NK-92 treated with Interleukin-12 subunit alpha and Interleukin-12 subunit beta, amount 100 ng/mL, for 24 hours (cell line): Measurements from ENCODE around the gene DNAI4.
A peak's percentile ranks its signal among the peaks of the same experiment; 100 is the strongest.
"Not testable (repeated sequence)": the region's sequence is repeated elsewhere in the genome, so short reads cannot be mapped to it uniquely, and the experiment has no call there.

Experiments
- DNase-seq: peaks from one replicate; lab custom pipeline; 2025; lab: John Stamatoyannopoulos, UW

DNAI4 gene, protein sequence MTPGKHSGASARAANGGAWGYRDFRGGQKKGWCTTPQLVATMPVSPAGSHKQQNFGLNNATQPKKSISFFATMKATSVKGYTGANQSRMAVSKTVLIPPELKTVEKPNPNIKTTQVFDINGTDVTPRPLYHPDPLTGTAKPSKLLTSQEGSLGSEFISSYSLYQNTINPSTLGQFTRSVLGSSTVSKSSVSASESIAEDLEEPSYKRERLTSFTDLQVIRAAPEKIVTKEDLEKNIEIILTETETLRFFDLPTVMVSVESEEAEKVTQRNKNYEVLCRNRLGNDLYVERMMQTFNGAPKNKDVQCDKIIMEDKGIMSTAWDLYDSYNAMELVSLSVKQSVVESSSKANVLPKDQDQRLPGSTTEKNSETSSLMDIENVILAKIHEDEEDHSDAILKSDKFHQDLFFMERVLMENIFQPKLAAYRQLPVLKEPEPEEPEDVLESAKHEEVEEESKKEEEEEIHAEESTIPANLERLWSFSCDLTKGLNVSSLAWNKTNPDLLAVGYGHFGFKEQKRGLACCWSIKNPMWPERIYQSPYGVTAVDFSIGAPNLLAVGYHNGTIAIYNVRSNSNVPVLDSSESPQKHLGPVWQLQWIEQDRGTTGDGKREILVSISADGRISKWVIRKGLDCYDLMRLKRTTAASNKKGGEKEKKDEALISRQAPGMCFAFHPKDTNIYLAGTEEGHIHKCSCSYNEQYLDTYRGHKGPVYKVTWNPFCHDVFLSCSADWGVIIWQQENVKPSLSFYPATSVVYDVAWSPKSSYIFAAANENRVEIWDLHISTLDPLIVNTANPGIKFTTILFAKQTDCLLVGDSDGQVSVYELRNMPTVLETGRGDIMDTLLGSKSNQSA

DNA sequence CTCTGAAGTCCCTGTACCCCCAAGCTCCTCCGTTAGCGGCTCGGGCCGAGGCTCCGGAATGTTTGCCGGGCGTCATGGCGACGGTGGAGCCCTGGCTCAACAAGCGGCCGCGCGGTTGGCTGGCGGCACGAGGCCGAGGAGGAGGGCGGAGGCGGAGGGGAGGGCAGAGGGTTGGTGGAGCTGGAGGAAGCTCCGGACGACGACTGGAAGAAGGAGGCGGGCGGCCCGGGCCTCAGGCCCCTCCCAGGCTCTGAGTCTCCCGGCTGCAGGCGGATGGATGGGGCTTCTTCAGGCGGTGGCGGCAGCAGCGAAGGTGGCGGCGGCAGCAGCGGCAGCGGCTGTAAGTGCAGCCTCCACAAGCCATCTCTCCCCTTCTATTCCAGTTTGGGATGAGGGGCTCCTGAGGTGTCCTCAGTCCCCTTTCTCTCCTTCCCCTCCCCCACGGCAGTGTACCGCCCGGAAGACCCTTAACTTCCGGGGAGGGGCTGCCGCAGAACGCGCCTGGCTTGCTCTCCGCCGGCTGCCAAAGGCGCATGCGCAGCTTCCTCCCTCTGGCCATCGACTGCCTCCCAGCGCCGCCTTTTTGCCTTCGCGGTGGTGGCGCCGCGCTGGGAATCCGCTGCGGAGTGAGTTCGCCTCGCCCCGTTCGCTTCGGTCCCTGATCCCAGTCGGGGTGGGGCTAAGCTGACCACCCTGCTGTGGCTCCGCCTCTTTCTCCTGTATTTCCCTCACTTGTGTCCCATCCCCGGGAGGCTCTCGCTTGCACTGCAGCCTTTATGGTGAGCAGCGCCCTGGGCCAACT lies at the start of gene DNAI4, which contains the start of gene MIER1:
TSS of gene DNAI4 (minus strand) at position 101 of the 802 bp plus-strand sequence. CDS start at position 76, 25 bp downstream.
TSS of gene MIER1 (plus strand) at position 235 of the 802 bp plus-strand sequence. CDS start at position 274, 39 bp downstream.
- peak; percentile 95 for DNase-seq

DNA sequence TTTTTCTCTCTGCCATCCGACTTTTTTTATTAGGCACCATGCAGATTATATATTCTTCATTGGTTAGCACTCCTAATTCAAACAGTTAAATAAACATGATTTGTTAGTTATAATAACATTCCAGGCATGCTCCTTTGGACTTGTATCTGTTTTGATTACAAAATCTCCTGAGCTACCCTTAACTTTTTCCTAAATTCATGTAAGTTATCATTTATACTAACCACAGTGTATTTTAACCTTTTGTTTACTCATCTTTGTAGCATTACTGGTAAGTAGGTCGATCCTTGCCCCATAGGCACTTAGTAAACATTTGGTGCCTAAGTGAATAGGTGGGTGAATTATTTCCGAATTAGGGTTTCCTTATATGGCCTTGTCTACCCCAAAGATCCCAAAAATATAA lies 43.9 kb upstream of the DNAI4 start:
- no peak for DNase-seq

DNA sequence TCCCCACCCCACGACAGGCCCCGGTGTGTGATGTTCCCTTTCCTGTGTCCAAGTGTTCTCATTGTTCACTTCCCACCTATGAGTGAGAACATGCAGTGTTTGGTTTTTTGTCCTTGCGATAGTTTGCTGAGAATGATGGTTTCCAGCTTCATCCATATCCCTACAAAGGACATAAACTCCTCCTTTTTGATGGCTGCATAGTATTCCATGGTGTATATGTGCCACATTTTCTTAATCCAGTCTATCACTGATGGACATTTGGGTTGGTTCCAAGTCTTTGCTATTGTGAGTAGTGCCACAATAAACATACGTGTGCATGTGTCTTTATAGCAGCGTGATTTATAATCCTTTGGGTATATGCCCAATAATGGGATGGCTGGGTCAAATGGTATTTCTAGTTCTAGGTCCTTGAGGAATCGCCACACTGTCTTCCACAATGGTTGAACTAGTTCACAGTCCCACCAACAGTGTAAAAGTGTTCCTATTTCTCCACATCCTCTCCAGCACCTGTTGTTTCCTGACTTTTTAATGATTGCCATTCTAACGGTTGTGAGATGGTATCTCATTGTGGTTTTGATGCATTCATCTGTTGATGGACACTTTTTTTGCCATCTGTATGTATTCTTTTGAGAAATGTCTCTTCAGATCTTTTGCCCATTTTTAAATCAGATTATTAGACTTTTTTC lies 41.7 kb upstream of the DNAI4 start:
- not testable (repeated sequence) for DNase-seq

DNA sequence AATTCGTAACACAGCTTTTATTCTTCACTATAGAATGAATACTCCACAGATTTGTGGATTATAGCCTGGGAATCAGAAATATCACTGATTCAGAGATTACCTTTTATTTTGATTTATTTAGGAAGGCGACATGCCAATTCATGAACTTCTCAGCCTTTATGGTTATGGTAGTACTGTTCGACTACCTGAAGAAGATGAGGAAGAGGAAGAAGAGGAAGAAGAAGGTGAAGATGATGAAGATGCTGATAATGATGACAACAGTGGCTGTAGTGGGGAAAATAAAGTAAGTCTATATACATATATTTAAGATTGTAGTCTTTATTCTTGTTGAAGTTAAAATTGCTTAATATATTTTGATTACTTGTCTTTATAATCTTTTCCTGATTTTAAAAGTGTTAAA lies 33.3 kb upstream of the DNAI4 start:
- DNase-seq: no peak

DNA sequence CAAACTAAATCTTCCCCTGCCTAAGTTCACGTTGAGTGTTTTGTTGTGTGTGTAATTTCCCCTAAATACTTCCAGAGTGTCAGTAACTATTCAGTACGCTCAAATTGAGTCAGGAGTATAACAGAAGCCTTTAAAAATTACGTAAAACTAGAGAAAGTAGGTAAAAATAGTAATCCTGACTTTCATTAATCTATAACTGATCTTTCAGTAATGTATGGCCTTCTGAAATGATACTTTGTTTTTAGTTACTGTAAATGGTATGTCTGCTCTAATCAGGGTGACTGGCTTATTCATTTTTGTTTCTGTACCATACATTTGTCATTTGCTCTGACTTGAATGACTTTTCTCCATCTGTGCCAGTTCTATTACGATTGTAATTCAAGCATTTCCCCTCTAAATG lies 29.6 kb upstream of the DNAI4 start:
- DNase-seq: no peak

- no peak for DNase-seq
These were observed 26.9 kb upstream of the DNAI4 start for GRCh38 chr1:66951513-66951912.

DNA sequence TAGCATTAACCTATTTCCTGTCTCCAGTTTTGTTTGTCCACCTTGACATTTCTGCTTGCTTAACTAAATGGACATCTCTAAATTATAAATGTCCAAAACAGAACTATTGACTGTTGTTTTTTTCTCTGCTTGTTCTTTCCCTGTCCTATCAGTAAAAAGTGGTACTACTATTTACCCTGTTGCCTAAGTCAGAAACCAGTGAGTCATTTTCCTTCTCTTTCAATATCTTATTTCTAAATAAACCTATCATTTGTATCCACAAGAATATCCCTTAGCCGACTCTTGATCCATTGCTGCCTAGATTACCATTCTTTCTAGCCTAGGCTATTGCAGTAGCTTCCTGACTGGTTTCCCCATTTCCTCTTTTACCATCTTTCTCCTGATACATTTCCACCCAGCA lies 22.6 kb upstream of the DNAI4 start:
- DNase-seq: no peak

DNA sequence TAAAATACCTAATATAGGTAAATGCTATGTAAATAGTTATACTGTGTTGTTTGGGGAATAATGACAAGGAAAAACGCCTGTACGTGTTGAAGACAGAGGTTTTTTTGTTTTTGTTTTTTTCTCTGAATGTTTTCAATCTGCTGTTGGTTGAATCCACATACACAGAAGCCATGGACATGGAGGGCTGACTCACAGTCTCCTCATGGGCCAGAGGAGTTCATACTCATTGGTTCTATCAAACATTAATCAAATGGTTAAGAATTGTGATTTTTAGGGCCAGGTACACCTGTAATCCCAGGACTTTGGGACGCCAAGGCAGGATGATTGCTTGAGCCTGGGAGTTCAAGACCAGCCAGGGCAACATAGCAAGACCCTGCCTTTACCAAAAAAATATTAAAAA lies 20.7 kb upstream of the DNAI4 start:
- no peak for DNase-seq

DNA sequence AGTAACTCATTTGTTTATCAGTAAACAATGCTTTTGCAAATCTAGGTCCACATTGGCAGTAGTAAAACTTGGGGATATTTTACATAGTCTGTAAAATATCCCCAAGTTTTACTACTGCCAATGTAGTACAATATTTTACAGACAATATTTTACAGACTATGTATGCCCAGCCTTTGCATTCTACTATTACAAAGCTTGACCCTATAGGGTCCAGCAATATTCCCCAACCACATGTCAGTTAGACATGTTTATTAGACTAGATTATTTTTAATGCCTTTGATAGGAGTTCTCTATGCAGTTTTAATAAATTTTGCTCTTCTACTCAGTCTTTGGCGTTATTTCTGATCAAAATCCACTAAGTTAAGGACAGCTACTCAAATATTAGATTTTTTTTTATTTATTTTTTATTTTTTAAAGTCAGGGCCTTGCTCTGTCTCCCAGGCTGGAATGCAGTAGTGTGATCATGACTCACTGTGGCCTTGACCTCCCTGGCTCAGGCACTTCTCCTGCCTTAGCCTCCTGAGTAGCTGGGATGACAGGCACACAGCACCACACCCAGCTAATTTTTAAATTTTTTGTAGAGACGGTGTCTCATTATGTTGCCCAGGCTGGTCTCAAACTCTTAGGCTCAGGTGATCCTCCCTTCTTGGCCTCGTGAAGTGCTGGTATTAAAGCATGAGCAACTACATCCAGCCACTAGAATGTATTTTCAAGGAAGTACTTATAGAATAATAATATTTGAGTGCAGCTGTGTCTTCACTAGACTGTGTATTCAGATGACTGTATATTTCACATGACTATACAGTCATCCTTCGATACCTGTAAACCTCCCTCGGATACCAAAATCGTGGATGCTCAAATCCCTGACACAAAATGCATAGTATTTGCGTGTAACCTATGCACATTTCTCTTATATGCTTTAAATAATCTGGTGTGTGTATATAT lies 19.9 kb upstream of the DNAI4 start:
- DNase-seq: no peak

GRCh38 chr1:66943361-66943969 lies 18.8 kb upstream of the DNAI4 start:
- DNase-seq: no peak

GRCh38 chr1:66940981-66941380 lies 16.3 kb upstream of the DNAI4 start:
- no peak for DNase-seq

DNA sequence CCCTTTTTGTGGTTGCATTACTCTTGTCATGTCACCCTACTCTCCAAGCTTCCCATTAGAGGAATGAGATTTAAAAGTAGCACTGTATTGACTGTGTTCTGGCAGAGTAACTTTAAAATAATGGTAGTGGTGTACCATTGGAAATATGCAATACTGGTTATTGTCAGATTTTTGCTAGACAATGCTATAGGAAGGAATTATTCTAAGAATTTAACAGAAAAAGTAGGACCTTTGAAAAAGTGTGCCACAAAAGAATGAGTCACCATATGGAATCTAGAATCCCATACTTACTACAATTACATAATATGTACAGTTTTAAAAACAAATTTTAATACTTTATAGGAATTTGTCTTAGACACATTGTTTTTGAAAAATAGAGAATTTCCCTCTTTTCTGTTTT lies 14.0 kb upstream of the DNAI4 start:
- DNase-seq: no peak

DNA sequence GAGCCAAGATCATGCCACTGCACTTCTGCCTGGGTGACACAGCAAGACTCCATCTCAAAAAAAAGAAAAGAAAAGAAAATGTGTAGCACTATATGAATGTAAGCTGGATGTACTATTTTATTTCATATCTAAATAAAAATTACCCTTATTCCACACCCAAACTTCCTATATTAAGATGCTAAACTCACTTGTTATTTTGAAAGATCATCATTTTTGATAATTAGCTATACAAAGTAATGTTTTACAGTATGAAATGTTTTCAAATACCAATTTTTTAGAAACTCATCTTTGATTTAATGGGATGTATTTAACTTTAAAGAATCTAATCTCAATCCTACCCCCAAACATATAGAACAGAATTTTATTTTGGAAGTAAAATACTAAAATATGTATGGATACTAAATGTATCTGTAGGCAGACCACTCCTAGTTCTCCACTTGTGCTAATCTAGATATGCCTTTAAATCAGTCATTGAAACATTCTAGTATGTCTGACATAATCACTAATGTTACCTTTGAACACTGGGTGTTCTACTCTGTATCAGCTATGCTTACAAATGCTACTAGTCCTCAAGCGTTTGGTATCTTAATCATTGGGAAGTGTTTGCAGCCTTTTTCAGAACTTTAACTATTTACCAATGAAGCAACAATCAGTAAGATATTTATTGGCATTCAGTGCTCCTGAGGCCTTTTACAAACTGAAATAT lies 13.0 kb upstream of the DNAI4 start:
- DNase-seq: no peak

- DNase-seq: no peak
These were observed 9.4 kb upstream of the DNAI4 start for GRCh38 chr1:66933887-66934700.

- no peak for DNase-seq
These were observed 7.6 kb upstream of the DNAI4 start for GRCh38 chr1:66932291-66932690.

GRCh38 chr1:66931590-66931989 lies 6.9 kb upstream of the DNAI4 start:
- no peak for DNase-seq

GRCh38 chr1:66930823-66931174 lies 6.1 kb upstream of the DNAI4 start:
- peak; percentile 36 for DNase-seq

DNA sequence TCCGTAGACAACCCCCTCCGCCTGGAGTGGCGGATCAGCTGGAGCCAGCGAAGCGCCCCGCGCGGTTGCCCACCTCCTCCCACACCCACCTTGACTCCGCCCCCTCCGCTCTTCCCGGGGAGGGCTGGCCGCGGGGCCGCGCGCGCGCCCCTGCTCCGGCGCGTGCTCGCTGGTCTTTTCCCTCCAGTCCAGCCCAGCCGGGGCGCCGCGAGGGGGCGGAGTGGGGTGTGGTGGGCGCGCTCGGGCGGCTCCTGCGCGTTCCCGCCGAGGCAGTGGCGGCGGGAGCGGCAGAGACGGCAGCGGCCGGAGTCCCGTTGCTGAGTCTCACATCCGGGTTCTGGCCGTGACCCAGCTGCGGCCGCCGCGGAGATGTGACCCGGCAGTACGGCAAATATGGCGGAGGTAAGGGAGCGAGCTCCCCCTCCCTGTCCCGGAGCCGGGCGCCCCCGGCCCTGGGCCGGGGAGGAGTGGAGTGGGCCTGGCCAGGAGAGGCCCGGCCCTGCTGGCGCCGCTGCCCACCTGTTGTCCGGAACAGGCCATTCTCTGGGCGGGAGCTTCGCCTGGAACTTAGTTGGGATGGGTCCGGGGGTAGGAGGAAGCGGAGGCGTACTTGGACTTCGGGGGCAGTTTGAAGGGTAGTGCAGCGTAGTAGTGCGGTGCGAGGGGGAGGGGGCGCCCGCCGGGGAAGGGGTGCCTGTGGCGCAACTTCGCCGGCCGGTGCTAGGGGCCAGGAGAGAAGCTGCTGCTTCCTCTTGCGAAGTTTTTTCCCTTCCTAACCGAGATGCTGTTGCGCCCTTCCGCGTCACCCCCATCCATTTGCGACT lies 5.6 kb upstream of the DNAI4 start:
- peak; percentile 94 for DNase-seq
